Adrenal gland (tissue), 12 donors: Measurements from ENCODE around the gene PTCD2. TPM values are rescaled to one million over a fixed set of nuclear protein-coding genes. Genes with fewer than 3 reads are reported as not detected.

Source experiments
- DNase-seq, 7 donors: peaks; one replicate each; pipeline ENCODE4 v3.0.0-alpha.2; 2019 to 2020
- H3K27ac ChIP-seq, 5 donors: fragments of 200-600 bp; sonication (generic) in 4 of 5; 1 replicate in 3 of 5; 2 replicates in 2 of 5; pipeline versions ENCODE4 v1.5.1 to v1.8.0; 2016 to 2020; ENCODE audit warnings: mild to moderate bottlenecking in 1 of 5
- H3K27me3 ChIP-seq: fragments of 200-600 bp; 2 replicates; pipeline ENCODE4 v1.8.0; 2021
- H3K36me3 ChIP-seq, 2 donors: fragments of 200-600 bp; replicated peaks in 1 of 2; 1 replicate in 1 of 2; 2 replicates in 1 of 2; pipeline versions ENCODE4 v1.5.1 to v1.8.0; 2018 to 2022
- H3K4me1 ChIP-seq, 2 donors: fragments of 200-600 bp; replicated peaks in 1 of 2; 1 replicate in 1 of 2; 2 replicates in 1 of 2; pipeline versions ENCODE4 v1.5.1 to v1.8.0; 2018 to 2021
- H3K4me3 ChIP-seq, 4 donors: fragments of 200-600 bp; sonication (generic) in 3 of 4; one replicate each; pipeline ENCODE4 v1.5.1; 2016 to 2018
- H3K9me3 ChIP-seq, 3 donors: fragments of 200-600 bp; sonication (generic) in 1 of 3; replicated peaks in 1 of 3; 1 replicate in 2 of 3; 2 replicates in 1 of 3; pipeline versions ENCODE4 v1.5.1 to v1.8.0; 2016 to 2021
- POLR2A ChIP-seq, 2 donors: fragments of 450-650 bp; IDR thresholded peaks; one replicate each; pipeline ENCODE4 v1.6.1; 2017; ENCODE audit warnings: antibody characterized with exemption in 2 of 2, mild to moderate bottlenecking in 2 of 2, moderate library complexity in 1 of 2
- WGBS, 4 donors: extraction: QIAGEN DNeasy Blood & Tissue Kit in 2 of 4; methylation state at CpG; one replicate each; pipeline versions ENCODE4 v1.1.5 to v1.1.7; 2013 to 2017; 5-methylcytosine and 5-hydroxymethylcytosine counted together
- intact Hi-C, 2 donors: fragments of 100-400 bp; cut with DNase I; formaldehyde crosslinking; loops; one replicate each; pipeline versions ENCODE4 v1.14.1 to v1.15.0; 2022 to 2023
- polyA plus RNA-seq, 3 donors: library from polyadenylated mRNA; stranded (reverse); fragments of 200-250 nt in 2 of 3; fragments of 350-450 nt in 1 of 3; fragmentation: Illumina TruSeq in 1 of 3; extraction: RNeasy Lipid Tissue Mini Kit (QIAGEN cat#74804) in 1 of 3; gene quantifications; one replicate each; pipeline ENCODE4 v1.2.3, GENCODE V29; 2013 to 2014
- total RNA-seq, 9 donors: library from RNA; depleted of rRNA in 4 of 9; stranded (reverse); fragments of >200 nt in 4 of 9; fragments of 120-200 nt in 1 of 9; fragmentation: NEBNext Ultra II Directional in 1 of 9; extraction: Animal tissue kit (Norgen Biotek cat#: 25700) in 1 of 9; gene quantifications; one replicate each; pipeline versions ENCODE4 v1.1.0 to v1.2.4, GENCODE V29; 2013 to 2023
- TF ChIP-seq, protein P1 (sequence below), 6 experiments: fragments of 450-650 bp in 4 of 6; fragments of 200-600 bp in 2 of 6; sonication (generic) in 1 of 6; IDR thresholded peaks; 1 replicate in 5 of 6; 2 replicates in 1 of 6; pipeline versions ENCODE4 v1.5.1 to v1.8.0; 2016 to 2021; ENCODE audit warnings: antibody characterized with exemption in 6 of 6, mild to moderate bottlenecking in 2 of 6, moderate library complexity in 1 of 6
- donor health status: healthy with polysubstance abuse.
- donor health status: Bipolar disorder and iron deficiency.
- donor health status: DM: yes; HTN: yes; CAD: no.
- donor health status: DM: no; HTN: no; CAD: no.
- donor health status: DM: no; HTN: no; CAD: no.
- donor health status: DM: yes; HTN: yes; CAD: no.

PTCD2 gene
- total and polyA plus RNA-seq, 12 donors: 1.7 to 20.6 (median 14.2) TPM

DNA sequence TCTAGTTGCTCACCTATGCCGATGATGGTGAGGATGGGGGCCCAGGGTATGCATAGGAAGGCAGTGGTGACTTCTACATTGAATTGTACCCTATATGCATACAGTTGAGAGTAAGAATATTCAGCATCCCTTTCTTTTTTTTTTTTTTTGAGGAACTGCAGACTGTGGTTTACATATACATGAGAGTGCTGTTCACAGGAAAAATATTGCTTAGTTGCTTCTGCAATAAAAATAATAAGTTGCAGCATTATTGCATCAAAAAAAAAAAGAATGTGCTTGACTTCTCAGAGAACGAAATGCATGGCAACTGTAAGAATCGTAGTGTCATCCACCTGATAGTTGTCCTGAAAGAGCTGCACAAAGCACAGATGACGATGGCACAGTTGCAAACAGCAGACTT is 52.8 kb downstream of the PTCD2 start:
- no peaks in the 10 kb centered on the region for H3K9me3 ChIP-seq
- no peak overlapping the region for H3K27ac ChIP-seq
- no peaks in the 10 kb centered on the region for H3K27me3 ChIP-seq
- 72 to 89% (median 78%) methylated on average over 4 of the region's 4 CpGs for WGBS, 4 donors
- intact Hi-C loops: no loop called here
- TF ChIP-seq POLR2A (IDR thresholded peaks at IDR 0.05): no peak
- TF ChIP-seq, protein P1, sequence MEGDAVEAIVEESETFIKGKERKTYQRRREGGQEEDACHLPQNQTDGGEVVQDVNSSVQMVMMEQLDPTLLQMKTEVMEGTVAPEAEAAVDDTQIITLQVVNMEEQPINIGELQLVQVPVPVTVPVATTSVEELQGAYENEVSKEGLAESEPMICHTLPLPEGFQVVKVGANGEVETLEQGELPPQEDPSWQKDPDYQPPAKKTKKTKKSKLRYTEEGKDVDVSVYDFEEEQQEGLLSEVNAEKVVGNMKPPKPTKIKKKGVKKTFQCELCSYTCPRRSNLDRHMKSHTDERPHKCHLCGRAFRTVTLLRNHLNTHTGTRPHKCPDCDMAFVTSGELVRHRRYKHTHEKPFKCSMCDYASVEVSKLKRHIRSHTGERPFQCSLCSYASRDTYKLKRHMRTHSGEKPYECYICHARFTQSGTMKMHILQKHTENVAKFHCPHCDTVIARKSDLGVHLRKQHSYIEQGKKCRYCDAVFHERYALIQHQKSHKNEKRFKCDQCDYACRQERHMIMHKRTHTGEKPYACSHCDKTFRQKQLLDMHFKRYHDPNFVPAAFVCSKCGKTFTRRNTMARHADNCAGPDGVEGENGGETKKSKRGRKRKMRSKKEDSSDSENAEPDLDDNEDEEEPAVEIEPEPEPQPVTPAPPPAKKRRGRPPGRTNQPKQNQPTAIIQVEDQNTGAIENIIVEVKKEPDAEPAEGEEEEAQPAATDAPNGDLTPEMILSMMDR (IDR thresholded peaks at IDR 0.05): no peak
- no peak for DNase-seq
- H3K36me3 ChIP-seq: no peaks in the 10 kb centered on the region
- H3K4me3 ChIP-seq: no peak overlapping the region
- peaks cover 0 to 6% of the 10 kb centered on the region in 2 donors for H3K4me1 ChIP-seq

DNA sequence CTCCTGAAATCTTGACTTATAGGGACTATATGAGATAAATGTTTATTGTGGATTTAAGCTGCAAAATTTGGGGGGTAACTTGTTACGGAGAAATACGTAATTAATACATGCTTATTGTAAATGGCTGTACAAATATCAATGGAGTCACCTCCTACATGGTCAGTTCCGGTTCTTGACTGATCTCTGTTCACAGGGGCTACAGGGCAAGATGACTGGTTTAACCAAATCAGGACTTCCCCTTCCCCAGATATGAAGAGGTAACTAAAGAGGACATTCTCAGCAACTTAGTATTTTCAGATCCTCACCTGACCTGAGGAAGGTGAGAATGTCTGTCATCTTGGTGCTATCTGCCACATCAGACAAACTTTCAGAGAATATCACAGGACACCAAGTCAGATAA is 54.7 kb downstream of the PTCD2 start:
- DNase-seq: no peak
- Histone ChIP-seq H3K27me3 (no peaks in the 10 kb centered on the region), H3K27ac (no peak overlapping the region), H3K36me3 (no peaks in the 10 kb centered on the region), H3K9me3 (no peaks in the 10 kb centered on the region), H3K4me3 (no peak overlapping the region), H3K4me1 (peaks cover 9 to 19% of the 10 kb centered on the region in 2 donors)
- TF ChIP-seq, protein P1 (IDR thresholded peaks at IDR 0.05): no peak
- no peak for TF ChIP-seq POLR2A (IDR thresholded peaks at IDR 0.05)
- WGBS, 4 donors: 93 to 98% (median 96%) methylated on average over 3 of the region's 3 CpGs
- intact Hi-C loops: no loop called here

DNA sequence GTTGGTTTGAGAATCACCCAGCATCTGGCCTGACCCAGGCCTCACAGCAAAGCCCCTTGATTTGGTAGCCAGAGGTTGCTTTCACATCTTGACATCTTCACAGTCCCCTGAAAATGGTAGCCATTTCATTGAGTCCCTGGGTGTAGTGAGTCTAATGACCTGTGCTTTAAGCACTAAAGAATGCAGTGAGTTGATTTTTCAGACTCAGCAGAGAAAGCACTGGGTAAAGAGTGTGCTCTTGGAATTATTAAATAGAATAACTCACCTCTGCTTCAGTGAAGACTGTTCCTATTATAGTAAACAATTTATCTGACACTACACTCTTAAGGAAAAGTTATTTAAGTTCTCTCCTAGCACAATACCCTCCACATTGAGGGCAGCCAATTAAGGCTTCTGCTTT is 56.2 kb downstream of the PTCD2 start:
- Histone ChIP-seq H3K9me3 (no peaks in the 10 kb centered on the region), H3K27me3 (no peaks in the 10 kb centered on the region), H3K4me3 (no peak overlapping the region), H3K4me1 (peaks cover 9 to 19% of the 10 kb centered on the region in 2 donors), H3K27ac (no peak overlapping the region), H3K36me3 (no peaks in the 10 kb centered on the region)
- DNase-seq: no peak
- intact Hi-C loops: no loop called here
- no peak for TF ChIP-seq POLR2A (IDR thresholded peaks at IDR 0.05)
- TF ChIP-seq, protein P1 (IDR thresholded peaks at IDR 0.05): no peak

DNA sequence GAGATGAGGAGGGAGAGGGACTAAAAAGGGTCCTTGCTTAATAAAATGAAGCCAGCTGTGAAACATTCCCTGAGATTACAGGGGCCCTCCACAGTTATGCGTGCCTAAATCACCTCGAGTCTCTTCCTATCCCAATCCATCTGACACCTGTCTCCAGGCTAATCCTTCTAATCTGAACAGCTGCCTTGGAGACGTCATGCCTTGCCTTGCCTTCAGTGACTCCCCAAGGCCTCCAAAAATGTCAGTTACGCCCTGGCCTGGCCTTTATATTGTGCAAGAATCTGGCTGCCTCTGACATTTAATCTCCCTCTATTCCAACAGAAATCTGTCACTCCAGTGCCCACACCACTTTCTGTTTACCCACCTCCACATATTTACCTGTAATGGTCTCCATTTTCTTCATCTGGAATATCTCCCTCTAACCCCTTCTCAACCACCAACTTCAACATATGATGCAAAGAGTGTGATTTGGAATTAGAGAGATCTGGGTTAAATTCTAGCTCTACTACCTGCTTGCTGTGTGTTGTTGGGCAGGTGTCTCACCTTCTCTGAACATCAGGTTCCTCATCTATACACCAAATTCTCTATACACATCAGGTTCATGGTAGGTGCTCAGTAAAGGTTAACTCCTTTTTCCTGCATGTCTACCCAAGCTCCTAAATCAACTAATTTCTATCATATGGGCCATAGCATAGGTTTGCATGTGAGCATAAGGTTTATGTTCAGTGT is 57.9 kb downstream of the PTCD2 start:
- TF ChIP-seq, protein P1 (IDR thresholded peaks at IDR 0.05): no peak
- no peak for TF ChIP-seq POLR2A (IDR thresholded peaks at IDR 0.05)
- H3K4me3 ChIP-seq: no peak overlapping the region
- WGBS, 4 donors: 26 to 52% (median 27%) methylated on average over 4 of the region's 4 CpGs
- H3K27me3 ChIP-seq: no peaks in the 10 kb centered on the region
- H3K36me3 ChIP-seq: no peaks in the 10 kb centered on the region
- H3K4me1 ChIP-seq: peaks cover 9 to 19% of the 10 kb centered on the region in 2 donors
- DNase-seq: peak; percentile 51 to 86 (median 83)
- peak overlapping the region in 2 of 5 donors; percentile 30 to 69 for H3K27ac ChIP-seq
- intact Hi-C loops: no loop called here
- H3K9me3 ChIP-seq: no peaks in the 10 kb centered on the region
